ENCODE measurements around the gene ARHGAP18.

GRCh38 chr6:129750360-129750759, 40.4 kb upstream of the ARHGAP18 start:
- no peak for TF ChIP-seq CTCF (IDR thresholded peaks at IDR 0.05; ENCODE audit: insufficient read depth, low read length, poor library complexity, severe bottlenecking)
- TF ChIP-seq EZH2phosphoT487 (conservative IDR thresholded peaks at IDR 0.05; ENCODE audit: low read length): no peak

All from SU-DHL-6 (cell line).